ENCODE data around the gene GPR107. TPM values are rescaled to one million over a fixed set of nuclear protein-coding genes. Genes with fewer than 3 reads are reported as not detected.

The GPR107 gene
- total RNA-seq, 4 donors from 2014 or later: 28.1 to 34.5 (median 32.9) TPM

DNA sequence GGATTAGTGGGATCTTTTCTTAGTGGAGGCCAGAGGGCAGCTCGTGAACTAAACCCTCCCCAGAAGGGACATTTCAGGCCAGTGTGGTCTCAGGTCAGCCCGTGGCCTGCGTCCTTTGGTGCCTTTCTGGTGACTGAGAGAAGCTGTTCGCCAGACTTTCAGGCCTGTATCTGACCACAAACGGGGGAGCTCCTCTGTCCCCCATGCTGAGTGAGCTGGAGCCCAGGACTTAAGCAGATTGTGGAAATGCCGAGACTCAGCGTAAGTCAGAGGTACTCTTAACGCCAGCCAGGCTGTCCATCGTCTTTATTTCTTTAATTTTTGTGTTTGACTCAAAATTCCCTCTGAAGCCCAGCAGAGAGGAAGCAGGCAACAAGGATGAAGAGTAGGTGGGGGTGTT, 63.7 kb downstream of the GPR107 start:
- DNase-seq (ENCODE audit: low spot score in 2 of 2): no peak
- TF ChIP-seq, protein P1, sequence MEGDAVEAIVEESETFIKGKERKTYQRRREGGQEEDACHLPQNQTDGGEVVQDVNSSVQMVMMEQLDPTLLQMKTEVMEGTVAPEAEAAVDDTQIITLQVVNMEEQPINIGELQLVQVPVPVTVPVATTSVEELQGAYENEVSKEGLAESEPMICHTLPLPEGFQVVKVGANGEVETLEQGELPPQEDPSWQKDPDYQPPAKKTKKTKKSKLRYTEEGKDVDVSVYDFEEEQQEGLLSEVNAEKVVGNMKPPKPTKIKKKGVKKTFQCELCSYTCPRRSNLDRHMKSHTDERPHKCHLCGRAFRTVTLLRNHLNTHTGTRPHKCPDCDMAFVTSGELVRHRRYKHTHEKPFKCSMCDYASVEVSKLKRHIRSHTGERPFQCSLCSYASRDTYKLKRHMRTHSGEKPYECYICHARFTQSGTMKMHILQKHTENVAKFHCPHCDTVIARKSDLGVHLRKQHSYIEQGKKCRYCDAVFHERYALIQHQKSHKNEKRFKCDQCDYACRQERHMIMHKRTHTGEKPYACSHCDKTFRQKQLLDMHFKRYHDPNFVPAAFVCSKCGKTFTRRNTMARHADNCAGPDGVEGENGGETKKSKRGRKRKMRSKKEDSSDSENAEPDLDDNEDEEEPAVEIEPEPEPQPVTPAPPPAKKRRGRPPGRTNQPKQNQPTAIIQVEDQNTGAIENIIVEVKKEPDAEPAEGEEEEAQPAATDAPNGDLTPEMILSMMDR (IDR thresholded peaks at IDR 0.05): no peak
- no peak for TF ChIP-seq POLR2A (IDR thresholded peaks at IDR 0.05)
- no peak overlapping the region for H3K4me3 ChIP-seq (ENCODE audit: low read depth, poor library complexity, severe bottlenecking)
- intact Hi-C loops (cut with DNase I; ENCODE audit: low total_unique reads): no loop called here
- WGBS, 2 donors: 87 to 92% methylated on average over 9 of the region's 9 CpGs

DNA sequence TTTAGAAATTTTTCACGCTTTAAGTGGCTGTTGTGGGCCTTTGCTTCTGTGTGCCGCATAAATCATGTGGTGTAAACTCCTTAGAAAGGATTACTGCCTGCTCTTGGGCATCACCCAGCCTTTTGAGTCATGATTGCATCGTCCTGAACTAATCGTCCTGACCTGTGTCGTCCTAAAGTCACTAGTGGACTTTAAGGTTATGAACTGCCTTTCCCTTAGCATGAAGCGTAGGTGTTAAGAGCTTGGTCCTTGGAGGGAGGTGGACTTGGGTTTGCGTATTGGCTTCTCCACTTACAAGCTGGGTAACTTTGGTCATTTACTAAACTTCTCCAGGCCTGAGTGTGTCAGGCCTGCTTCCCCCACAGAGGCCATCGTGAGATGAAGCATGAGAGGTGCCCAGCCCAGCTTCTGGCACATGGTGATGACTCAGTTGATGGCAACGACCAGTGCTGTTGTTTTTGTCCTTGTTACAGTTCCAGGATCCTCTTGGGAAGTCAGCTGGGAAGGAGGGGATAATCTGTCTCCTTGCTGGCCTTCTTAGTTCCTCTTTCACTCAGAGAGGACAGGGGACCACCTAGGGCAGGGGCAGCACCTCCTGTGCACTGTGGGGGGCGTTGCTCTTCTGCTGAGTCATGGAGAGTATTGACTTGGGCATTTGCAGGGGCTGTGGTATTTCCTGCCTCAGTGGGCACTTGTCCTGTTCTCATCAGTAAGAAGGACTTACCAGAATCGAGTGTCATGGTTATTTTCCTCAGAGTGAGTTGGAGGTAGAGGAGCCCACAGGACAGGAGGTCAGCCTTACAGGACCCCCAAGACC, 64.3 kb downstream of the GPR107 start:
- H3K4me3 ChIP-seq (ENCODE audit: low read depth, poor library complexity, severe bottlenecking): no peak overlapping the region
- WGBS, 2 donors: 52 to 66% methylated on average over 10 to 11 of the region's 11 CpGs
- intact Hi-C loops (cut with DNase I; ENCODE audit: low total_unique reads): no loop called here
- no peak for DNase-seq (ENCODE audit: low spot score in 2 of 2)
- TF ChIP-seq, protein P1 (IDR thresholded peaks at IDR 0.05): no peak
- TF ChIP-seq POLR2A (IDR thresholded peaks at IDR 0.05): no peak

DNA sequence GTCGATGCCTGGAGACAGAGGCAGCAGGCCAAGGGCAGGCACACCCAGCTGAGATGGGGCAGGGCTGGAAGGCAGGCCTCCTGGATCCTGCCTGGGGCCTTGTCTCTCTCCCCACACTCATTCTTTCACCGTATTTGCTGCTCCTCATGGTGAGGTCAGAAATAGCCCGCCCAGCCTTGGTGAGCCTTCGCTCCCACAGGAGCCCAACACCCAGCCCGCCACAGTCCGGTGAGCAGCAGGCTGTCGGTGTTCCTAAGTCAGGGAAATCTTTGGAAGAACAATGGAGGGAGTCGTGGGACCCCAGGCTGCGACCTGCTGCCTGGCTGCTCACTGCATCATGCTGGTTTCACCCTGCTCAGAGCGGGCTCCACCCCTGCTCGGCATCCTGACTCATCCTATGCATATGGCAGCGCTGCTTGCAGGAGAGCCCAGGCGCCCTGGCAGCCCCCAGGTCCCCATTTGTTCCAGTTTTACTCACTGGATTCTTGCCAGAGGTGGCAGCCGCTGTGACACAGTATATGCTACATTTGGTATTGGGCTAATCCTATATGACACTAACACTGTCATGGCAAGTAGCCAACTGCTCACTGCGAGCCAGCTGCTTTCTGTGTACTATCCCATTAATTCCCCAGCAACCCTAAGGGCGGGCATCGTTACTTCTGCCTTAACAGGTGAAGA, 65.3 kb downstream of the GPR107 start:
- TF ChIP-seq POLR2A (IDR thresholded peaks at IDR 0.05): no peak
- TF ChIP-seq, protein P1 (IDR thresholded peaks at IDR 0.05): no peak
- no peak for DNase-seq (ENCODE audit: low spot score in 2 of 2)
- H3K4me3 ChIP-seq (ENCODE audit: low read depth, poor library complexity, severe bottlenecking): no peak overlapping the region
- WGBS, 2 donors: 44 to 60% methylated on average over 16 to 17 of the region's 17 CpGs
- intact Hi-C loops (cut with DNase I; ENCODE audit: low total_unique reads): no loop called here

DNA sequence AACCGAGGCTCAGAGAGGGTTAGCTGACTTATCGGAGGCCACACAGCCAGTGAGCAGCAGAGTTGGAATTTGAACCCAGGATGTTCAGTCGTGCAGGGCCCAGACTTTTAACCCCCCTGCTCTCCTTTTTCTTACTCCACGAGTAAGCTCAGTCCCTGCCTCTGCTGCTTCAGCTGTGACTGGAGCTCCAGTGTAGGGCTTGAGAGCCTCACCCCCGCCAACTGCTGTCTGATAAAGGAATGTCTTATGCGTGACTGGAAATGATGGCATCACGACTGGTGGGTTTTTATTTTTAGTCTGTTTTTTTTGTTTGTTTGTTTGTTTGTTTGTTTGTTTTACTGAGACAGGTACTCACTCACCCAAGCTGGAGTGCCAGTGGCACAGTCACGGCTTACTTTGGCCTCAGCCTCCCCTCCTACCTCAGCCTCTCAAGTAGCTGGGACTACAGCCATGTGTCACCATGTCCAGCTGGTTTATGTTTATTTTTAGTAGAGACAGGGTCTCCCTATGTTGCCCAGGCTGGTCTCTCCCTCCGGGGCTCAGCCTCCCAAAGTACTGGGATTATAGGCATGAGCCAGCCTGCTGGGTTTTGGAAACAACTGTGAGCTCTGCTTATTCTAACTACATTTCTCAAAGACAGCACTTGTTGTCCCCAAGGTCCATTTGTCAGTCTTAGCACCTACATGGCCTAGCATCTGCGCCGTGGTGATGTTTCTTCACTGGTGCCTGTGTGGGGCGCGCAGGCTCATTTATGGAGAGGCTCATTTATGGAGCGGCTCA, 66.0 kb downstream of the GPR107 start:
- 87 to 89% methylated on average over 14 of the region's 14 CpGs for WGBS, 2 donors
- TF ChIP-seq, protein P1 (IDR thresholded peaks at IDR 0.05): no peak
- TF ChIP-seq POLR2A (IDR thresholded peaks at IDR 0.05): no peak
- H3K4me3 ChIP-seq (ENCODE audit: low read depth, poor library complexity, severe bottlenecking): no peak overlapping the region
- DNase-seq (ENCODE audit: low spot score in 2 of 2): no peak
- intact Hi-C loops (cut with DNase I; ENCODE audit: low total_unique reads): no loop called here

DNA sequence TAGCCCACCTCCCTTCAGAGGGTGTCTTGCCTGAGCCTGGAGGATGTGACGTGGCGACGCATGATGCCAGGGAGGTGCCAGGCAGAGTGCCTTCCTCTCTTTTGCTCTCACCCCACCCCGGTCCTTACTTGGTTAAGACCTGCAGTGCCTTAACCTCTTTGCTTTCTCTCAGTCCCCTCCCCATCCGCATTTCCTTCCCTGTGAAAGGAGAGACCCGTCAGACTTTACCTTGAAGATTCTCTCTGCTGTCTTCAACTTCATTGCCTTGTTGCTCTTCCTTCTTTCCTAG, 66.5 kb downstream of the GPR107 start:
- TF ChIP-seq, protein P1 (IDR thresholded peaks at IDR 0.05): no peak
- no peak for TF ChIP-seq POLR2A (IDR thresholded peaks at IDR 0.05)
- intact Hi-C loops (cut with DNase I; ENCODE audit: low total_unique reads): no loop called here
- no peak overlapping the region for H3K4me3 ChIP-seq (ENCODE audit: low read depth, poor library complexity, severe bottlenecking)
- 78% methylated on average over 6 of the region's 6 CpGs for whole genome bisulfite sequencing, 2 donors
- no peak for DNase-seq (ENCODE audit: low spot score in 2 of 2)

All from lower leg skin (tissue), 4 donors.